GM12875 (cell line): ENCODE measurements around the gene PAPOLG.

Experiments
- H3K4me3 ChIP-seq: one replicate; pipeline ENCODE4 v1.5.1; 2011; ENCODE audit warnings: low read depth, low read length, control low read depth
- CTCF ChIP-seq: IDR thresholded peaks from 2 replicates; pipeline ENCODE4 v1.5.1; 2011; ENCODE audit warnings: low read depth, mild to moderate bottlenecking, control low read depth, inconsistent platforms, low read length, moderate library complexity, borderline replicate concordance; ENCODE audit not compliant: insufficient read depth

Gene PAPOLG

GRCh38 chr2:60771508-60771907 lies 15.4 kb downstream of the PAPOLG start:
- TF ChIP-seq CTCF, result no peak
- no peak overlapping the region for H3K4me3 ChIP-seq

- TF ChIP-seq CTCF, result no peak
- H3K4me3 ChIP-seq, result no peak overlapping the region
Measured at GRCh38 chr2:60775048-60775639, 19.1 kb downstream of the PAPOLG start.

GRCh38 chr2:60778352-60778751 lies 22.3 kb downstream of the PAPOLG start:
- H3K4me3 ChIP-seq, result no peak overlapping the region
- TF ChIP-seq CTCF, result no peak

GRCh38 chr2:60779426-60779825 lies 23.4 kb downstream of the PAPOLG start:
- no peak overlapping the region for H3K4me3 ChIP-seq
- no peak for TF ChIP-seq CTCF

- no peak for TF ChIP-seq CTCF
- no peak overlapping the region for H3K4me3 ChIP-seq
Measured at GRCh38 chr2:60780721-60781120, 24.7 kb downstream of the PAPOLG start.

- no peak for TF ChIP-seq CTCF
- no peak overlapping the region for H3K4me3 ChIP-seq
Measured at GRCh38 chr2:60793169-60793568, 37.1 kb downstream of the PAPOLG start.

GRCh38 chr2:60794271-60794863 lies 38.3 kb downstream of the PAPOLG start:
- TF ChIP-seq CTCF, result peak; percentile 20; the same call in 1 of the 2 replicates

More at GRCh38 chr2:60794271-60794863, 38.3 kb downstream of the PAPOLG start:
- H3K4me3 ChIP-seq, result no peak overlapping the region
